ENCODE measurements around the gene HECTD4.

The HECTD4 gene

DNA sequence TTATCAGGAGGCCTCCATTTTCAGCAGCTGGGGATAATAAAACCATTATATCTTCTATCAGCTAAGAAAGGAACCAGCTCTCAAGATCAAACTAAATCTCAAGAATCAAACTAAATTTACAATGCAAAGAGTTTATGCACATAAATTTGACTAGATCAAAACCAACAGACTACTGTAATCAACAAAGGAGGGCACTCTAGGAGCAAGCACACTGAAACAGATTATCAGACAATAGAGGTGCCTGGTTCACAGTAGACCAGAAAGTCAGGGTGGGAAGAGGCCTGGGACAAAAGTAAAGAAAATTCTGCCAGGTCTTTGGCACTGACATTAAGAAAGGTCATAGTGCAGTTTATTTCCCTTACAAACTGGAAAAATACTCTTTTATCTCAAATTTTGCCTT lies 61.0 kb downstream of the HECTD4 start:
- DNase-seq (ENCODE audit: low spot score), result no peak

DNA sequence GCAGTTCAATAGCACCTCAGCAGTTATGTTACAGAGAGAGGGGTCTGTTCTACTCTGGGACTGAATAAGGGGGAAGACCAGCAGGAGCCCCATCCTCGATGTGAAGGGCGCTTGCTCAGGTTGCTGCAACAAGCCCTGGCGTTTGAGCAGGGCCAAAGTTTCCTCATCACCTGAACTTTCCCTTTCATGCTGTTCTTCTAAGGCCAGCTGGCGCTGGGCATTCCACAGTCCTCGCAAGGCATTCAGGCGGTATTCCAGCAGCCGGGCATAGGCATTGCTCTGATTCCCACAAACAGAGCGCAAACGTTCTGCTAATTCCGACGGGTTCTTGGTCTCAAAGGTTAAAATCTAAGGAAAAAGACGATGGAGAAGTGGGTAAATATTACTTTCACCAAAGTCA lies 62.8 kb downstream of the HECTD4 start:
- DNase-seq (ENCODE audit: low spot score), result no peak

DNA sequence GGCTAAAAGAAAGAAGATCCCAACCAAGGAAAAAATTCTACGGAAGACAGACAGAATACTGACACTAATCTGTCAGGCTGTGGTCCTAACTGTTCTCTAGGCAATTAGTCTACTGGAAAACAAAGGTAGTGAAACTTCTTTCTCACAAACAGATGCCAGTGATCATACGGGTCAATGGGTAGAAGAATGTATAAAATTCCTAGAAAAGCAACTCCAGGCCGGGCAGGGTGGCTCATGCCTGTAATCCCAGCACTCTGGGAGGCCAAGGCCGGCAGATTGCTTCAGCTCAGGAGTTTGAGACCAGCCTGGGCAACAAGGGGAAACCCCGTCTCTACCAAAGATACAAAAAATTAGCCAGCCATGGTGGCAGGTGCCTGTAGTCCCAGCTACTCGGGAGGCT lies 64.8 kb downstream of the HECTD4 start:
- DNase-seq (ENCODE audit: low spot score), result no peak

DNA sequence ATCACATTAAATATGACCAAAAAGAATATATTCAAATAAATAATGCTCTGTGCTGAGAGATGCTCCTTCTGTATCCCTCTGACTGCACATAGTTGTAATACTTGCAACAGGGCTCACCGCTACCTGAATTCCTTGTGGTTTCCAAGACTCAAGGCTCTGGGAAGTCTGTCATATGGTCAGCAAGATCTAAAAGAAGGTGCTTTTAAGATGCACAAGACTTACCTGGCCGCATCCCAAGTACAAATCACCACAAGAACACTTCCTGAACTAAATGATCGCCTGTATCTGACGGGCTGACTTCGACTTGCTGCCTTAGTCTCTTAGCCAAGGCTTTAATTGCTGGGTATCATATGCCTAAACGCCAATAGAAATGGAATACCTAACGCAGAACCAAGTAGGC lies 67.2 kb downstream of the HECTD4 start:
- no peak for DNase-seq (ENCODE audit: low spot score)

DNA sequence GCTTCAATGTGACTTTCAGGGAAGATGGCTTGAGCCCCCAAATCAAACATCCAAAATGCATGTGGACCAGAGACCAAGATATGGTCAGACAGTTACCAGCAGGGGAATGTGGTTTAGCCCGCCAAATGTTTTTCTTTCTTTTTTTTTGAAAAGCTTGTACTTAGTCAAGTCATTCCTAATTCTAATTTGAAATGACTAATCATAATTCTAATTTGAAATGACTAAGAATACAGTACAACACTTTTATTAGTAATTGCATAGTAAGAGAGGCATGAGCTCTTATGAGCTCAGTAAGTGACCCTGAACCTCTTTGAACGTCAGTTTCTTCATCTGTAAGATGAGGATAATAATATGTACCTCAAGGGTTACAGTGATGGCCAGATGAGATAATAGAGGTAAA lies 72.4 kb downstream of the HECTD4 start:
- DNase-seq (ENCODE audit: low spot score), result no peak

- no peak for DNase-seq (ENCODE audit: low spot score)
Measured at GRCh38 chr12:112308652-112309051, 73.6 kb downstream of the HECTD4 start.

- no peak for DNase-seq (ENCODE audit: low spot score)
Measured at GRCh38 chr12:112308161-112308560, 74.1 kb downstream of the HECTD4 start.

- no peak for DNase-seq (ENCODE audit: low spot score)
Measured at GRCh38 chr12:112307317-112308011, 74.8 kb downstream of the HECTD4 start.

- DNase-seq (ENCODE audit: low spot score), result no peak
Measured at GRCh38 chr12:112305951-112306350, 76.3 kb downstream of the HECTD4 start.

- no peak for DNase-seq (ENCODE audit: low spot score)
Measured at GRCh38 chr12:112304436-112304835, 77.8 kb downstream of the HECTD4 start.

GRCh38 chr12:112303799-112304198 lies 78.4 kb downstream of the HECTD4 start:
- no peak for DNase-seq (ENCODE audit: low spot score)

- peak; percentile 38 for DNase-seq (ENCODE audit: low spot score)
Measured at GRCh38 chr12:112303004-112303403, 79.2 kb downstream of the HECTD4 start.

- DNase-seq (ENCODE audit: low spot score), result no peak
Measured at GRCh38 chr12:112299704-112300103, 82.5 kb downstream of the HECTD4 start.

DNA sequence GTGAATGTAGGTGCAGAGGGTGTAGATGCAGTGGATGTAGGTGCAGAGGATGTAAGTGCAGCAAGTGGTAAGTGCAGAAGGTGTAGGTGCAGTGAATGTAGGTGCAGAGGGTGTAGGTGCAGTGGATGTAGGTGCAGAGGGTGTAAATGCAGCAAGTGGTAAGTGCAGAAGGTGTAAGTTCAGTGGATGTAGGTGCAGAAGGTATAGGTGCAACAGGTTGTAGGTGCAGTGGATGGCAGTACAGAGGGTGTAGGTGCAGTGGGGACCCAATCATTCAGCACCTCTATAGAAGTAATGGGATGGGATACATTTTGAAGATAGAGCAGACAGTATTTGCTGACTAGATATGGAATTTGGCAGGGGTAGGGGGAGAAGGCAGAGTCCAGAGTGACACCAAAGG lies 85.0 kb downstream of the HECTD4 start:
- DNase-seq (ENCODE audit: low spot score), result no peak

GRCh38 chr12:112296183-112296582 lies 86.0 kb downstream of the HECTD4 start:
- DNase-seq (ENCODE audit: low spot score), result no peak

- DNase-seq (ENCODE audit: low spot score), result no peak
Measured at GRCh38 chr12:112294793-112295192, 87.4 kb downstream of the HECTD4 start.

GRCh38 chr12:112288638-112289037 lies 93.6 kb downstream of the HECTD4 start:
- DNase-seq (ENCODE audit: low spot score), result no peak

- no peak for DNase-seq (ENCODE audit: low spot score)
Measured at GRCh38 chr12:112285600-112286401, 96.4 kb downstream of the HECTD4 start.

GRCh38 chr12:112283546-112283945 lies 98.7 kb downstream of the HECTD4 start:
- DNase-seq (ENCODE audit: low spot score), result peak; percentile 16

DNA sequence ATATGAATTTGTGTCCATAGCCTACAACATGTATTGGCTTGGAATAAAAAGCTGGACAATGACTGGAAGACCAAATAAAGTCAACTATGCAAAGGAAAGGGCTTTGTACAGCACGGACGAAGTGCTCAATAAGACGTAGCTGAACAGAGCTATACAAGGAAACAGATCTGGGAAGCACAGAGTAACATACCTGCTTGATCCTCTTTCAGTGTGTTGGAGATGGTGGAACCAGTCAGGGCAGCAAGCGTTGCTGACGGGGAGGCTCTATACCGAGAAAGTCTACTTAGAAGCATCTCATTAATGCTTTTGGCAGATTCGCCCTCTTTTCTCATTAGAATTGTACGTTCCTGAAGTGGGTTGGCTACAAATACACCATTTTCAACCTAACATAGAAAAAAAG lies 99.3 kb downstream of the HECTD4 start:
- no peak for DNase-seq (ENCODE audit: low spot score)

DNA sequence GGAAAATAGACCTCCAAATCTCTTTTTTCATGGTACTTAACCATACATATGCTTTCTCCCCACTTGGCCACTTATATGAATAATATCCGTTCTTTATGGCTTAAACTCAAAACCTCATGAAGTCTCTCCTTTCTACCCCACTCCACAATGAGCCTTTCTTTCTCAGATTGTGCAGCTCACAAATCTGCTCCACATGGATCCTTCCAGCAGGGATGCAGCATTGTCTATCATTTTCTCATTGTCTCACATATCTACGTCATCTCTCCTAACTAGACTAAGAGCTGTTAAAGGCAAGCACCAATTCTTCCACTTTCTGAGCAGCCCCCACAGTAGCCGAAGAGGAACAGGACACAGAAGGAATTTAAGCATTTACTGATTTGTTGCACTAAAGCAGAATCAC lies 106.4 kb downstream of the HECTD4 start:
- DNase-seq (ENCODE audit: low spot score), result no peak

DNA sequence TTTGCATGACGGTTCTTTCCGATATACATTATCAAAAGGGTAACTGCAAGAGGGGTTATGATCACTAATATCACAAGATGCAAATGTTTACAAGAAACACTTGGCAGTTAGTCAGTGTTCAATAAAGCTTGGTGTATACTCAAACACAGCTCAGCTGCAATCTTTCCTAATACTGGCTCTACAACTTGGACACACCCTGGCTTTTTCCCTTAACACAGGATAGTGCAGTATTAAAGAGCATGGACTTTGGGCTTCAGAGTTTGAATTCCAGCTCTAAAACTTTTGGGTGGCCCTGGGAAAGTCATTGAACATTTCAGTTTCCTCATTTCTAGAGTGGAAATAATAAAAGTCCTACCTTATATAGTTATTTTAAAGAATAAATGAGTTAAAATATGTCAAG lies 107.0 kb downstream of the HECTD4 start:
- DNase-seq (ENCODE audit: low spot score), result no peak

GRCh38 chr12:112270673-112271072 lies 111.6 kb downstream of the HECTD4 start:
- DNase-seq (ENCODE audit: low spot score), result no peak

DNA sequence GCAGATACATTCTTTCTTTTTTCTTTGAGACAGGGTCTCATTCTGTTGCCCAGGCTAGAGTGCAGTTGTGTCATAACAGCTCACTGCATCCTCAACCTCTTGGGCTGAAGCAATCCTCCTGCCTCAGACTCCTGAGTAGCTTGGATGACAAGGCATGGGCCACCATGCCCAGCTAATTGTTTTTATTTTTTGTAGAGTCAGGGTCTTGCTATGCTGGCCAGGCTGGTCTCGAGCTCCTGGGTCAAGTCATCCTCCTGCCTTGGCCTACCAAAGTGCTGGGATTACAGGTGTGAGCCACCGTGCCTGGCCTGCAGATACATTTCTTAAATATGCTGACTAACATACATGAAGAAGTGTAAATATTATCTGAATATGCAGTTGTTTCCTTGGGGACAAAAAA lies 115.8 kb downstream of the HECTD4 start:
- DNase-seq (ENCODE audit: low spot score), result no peak
